ENCODE results near the gene IGFN1. TPM values are rescaled to one million over a fixed set of nuclear protein-coding genes. Genes with fewer than 3 reads are reported as not detected.

IGFN1 gene
- total and polyA plus RNA-seq, 2 of the 4 experiments (the other 2 are of a cell fraction): 0.05 TPM; not detected in 1

GRCh38 chr1:201169971-201170532 is 20.6 kb upstream of the IGFN1 start:
- Histone ChIP-seq H3K27ac (ENCODE audit: insufficient read depth, low read length) (no peak overlapping the region), H3K27me3 (ENCODE audit: control insufficient read depth, insufficient read depth, low read length) (peaks cover 9% of the 10 kb centered on the region), H3K36me3 (ENCODE audit: control insufficient read depth, insufficient read depth, low read length) (no peaks in the 10 kb centered on the region), H2BK15ac (ENCODE audit: low read depth, low read length) (peak overlapping the region; percentile 57; the same call in 1 of the 3 replicates), H4K5ac (ENCODE audit: low read depth, low read length) (no peak overlapping the region), H3K4ac (ENCODE audit: low read depth, low read length) (peak overlapping the region; percentile 42; the same call in 1 of the 2 replicates), H2AFZ (replicated peaks; ENCODE audit: low read length, poor library complexity) (peak overlapping the region; percentile 93), H3K4me1 (ENCODE audit: control insufficient read depth, insufficient read depth, low read length) (0 out of 2 replicates have a peak, but pooled peaks cover 2% of the 10 kb centered on the region), H4K8ac (ENCODE audit: low read depth in 2 of 2, low read length in 2 of 2) (peak overlapping the region in 1 of 2 experiments; percentile 33; a peak in 1 of 4 replicates), H4K91ac (ENCODE audit: insufficient read depth, low read depth, low read length) (peak overlapping the region; percentile 25; the same call in 1 of the 2 replicates), H4K20me1 (ENCODE audit: insufficient read depth, low read length) (no peaks in the 10 kb centered on the region), H2BK20ac (ENCODE audit: low read depth, low read length) (peak overlapping the region; percentile 66), H2AK9ac (replicated peaks; ENCODE audit: low read depth, low read length, poor library complexity) (peak overlapping the region; percentile 57), H3K14ac (replicated peaks; ENCODE audit: low read depth, low read length) (no peak overlapping the region), H2BK120ac (ENCODE audit: low read depth, low read length) (peak overlapping the region; percentile 33), H2BK5ac (ENCODE audit: low read depth, low read length, poor library complexity, severe bottlenecking) (no peak overlapping the region), H3K9me1 (ENCODE audit: insufficient read depth, low read length) (peaks cover 3% of the 10 kb centered on the region), H2AK5ac (ENCODE audit: low read depth, low read length) (peak overlapping the region; percentile 51), H3K56ac (ENCODE audit: extremely low read depth, insufficient read depth, low read length) (no peak overlapping the region), H3K23ac (ENCODE audit: low read depth, low read length) (no peak overlapping the region), H3K9ac (ENCODE audit: low read depth, low read length) (no peak overlapping the region; the same call in 1 of the 2 replicates), H3K18ac (ENCODE audit: low read depth, low read length) (no peak overlapping the region), H3K9me3 (ENCODE audit: control insufficient read depth, insufficient read depth, low read length) (no peaks in the 10 kb centered on the region), H3K4me2 (ENCODE audit: low read depth, low read length) (peak overlapping the region; percentile 55), H3K79me1 (ENCODE audit: low read depth in 1 of 2, low read length in 2 of 2) (no peaks in the 10 kb centered on the region), H3K4me3 (ENCODE audit: insufficient read depth, low read depth, low read length) (peak overlapping the region; percentile 5; the same call in 1 of the 2 replicates)
- no peak for TF ChIP-seq RCOR1 (IDR thresholded peaks at IDR 0.05; ENCODE audit: insufficient replicate concordance, low read length)
- TF ChIP-seq MXI1 (IDR thresholded peaks at IDR 0.05; ENCODE audit: borderline replicate concordance, low read depth, low read length): no peak
- TF ChIP-seq RAD21 (IDR thresholded peaks at IDR 0.05; ENCODE audit: low read length): no peak
- no peak for TF ChIP-seq CTCF (conservative IDR thresholded peaks at IDR 0.05; ENCODE audit: low read depth, low read length)
- dilution Hi-C loops (cut with HindIII; ENCODE audit: low sequenced_read_pairs, unreplicated experiment) (no loop called here), in situ Hi-C loops (cut with MboI; ENCODE audit: low sequenced_read_pairs) (no loop called here), intact Hi-C loops (cut with micrococcal nuclease) (no loop called here)
- ATAC-seq (ENCODE audit: low read depth): no peak
- WGBS, 2 experiments (ENCODE audit: extremely low coverage in 2 of 2, insufficient read length in 1 of 2): no CpG with 5 or more reads among the region's 2 CpGs
- ChIA-PET CTCF (interaction anchor here (0.9 kb wide), 1 partner anchor 11 kb away, joined by 3 read pairs; no protein-coding TSS in a partner anchor), POLR2A (ENCODE audit: unreplicated experiment) (no interaction called here)
- no TSS peak for BruUV-seq (replicated peaks)
- no peak for DNase-seq
